OCI-LY7 (cell line): ENCODE measurements around the gene NR1H2. TPM values are rescaled to one million over a fixed set of nuclear protein-coding genes. Genes with fewer than 3 reads are reported as not detected.
"Not testable (repeated sequence)": the region's sequence is repeated elsewhere in the genome, so short reads cannot be mapped to it uniquely, and the experiment has no call there.

ENCODE experiments used
- BruUV-seq: library from RNA; stranded (reverse); fragments of 400-500 nt; replicated peaks from 2 replicates; lab custom pipeline; 2021; lab: Mats Ljungman, UMichigan
- CTCF ChIA-PET: fragments of 300-600 bp; sonication (Branson Sonifier 250); formaldehyde crosslinking; loops from one replicate; lab custom pipeline; 2022; ENCODE audit warnings: antibody characterized with exemption; ENCODE audit not compliant: unreplicated experiment; lab: Charles Lee
- POLR2A ChIA-PET: fragments of 300-600 bp; sonication (Branson Sonifier 250); formaldehyde crosslinking; loops from one replicate; lab custom pipeline; 2022; ENCODE audit warnings: antibody characterized with exemption; lab: Charles Lee
- DNase-seq: peaks from one replicate; pipeline ENCODE4 v3.0.0-alpha.2; 2015; ENCODE audit warnings: low spot score
- H2AFZ ChIP-seq: fragments of 200-600 bp; sonication (generic), shearing (Covaris generic); 2 replicates; pipeline ENCODE4 v1.6.1; 2014; ENCODE audit warnings: mild to moderate bottlenecking, antibody characterized with exemption, low read length, moderate library complexity
- H3K27ac ChIP-seq: fragments of 200-600 bp; sonication (generic); 2 replicates; pipeline ENCODE4 v1.5.1; 2014; ENCODE audit warnings: mixed run types, low read depth, mild to moderate bottlenecking, moderate library complexity, low read length, inconsistent platforms; ENCODE audit not compliant: poor library complexity, severe bottlenecking
- H3K36me3 ChIP-seq: fragments of 200-600 bp; sonication (generic); 2 replicates; pipeline ENCODE4 v1.6.1; 2014; ENCODE audit warnings: mild to moderate bottlenecking, antibody characterized with exemption, low read length, moderate library complexity, mixed read lengths; ENCODE audit not compliant: insufficient read depth
- H3K4me1 ChIP-seq: fragments of 200-600 bp; sonication (generic); 2 replicates; pipeline ENCODE4 v1.5.1; 2014; ENCODE audit warnings: mild to moderate bottlenecking, low read length; ENCODE audit not compliant: insufficient read depth, poor library complexity, severe bottlenecking
- H3K4me2 ChIP-seq: fragments of 200-600 bp; sonication (generic); 2 replicates; pipeline ENCODE4 v1.6.1; 2014; ENCODE audit warnings: mild to moderate bottlenecking, low read length
- H3K4me3 ChIP-seq: fragments of 200-600 bp; sonication (generic); 2 replicates; pipeline ENCODE4 v1.5.1; 2014; ENCODE audit warnings: mild to moderate bottlenecking, low read depth, low read length; ENCODE audit not compliant: poor library complexity, severe bottlenecking
- H3K79me2 ChIP-seq: fragments of 200-600 bp; sonication (generic); 2 replicates; pipeline ENCODE4 v1.6.1; 2016; ENCODE audit warnings: low read depth, mild to moderate bottlenecking, low read length, moderate library complexity, mixed read lengths; ENCODE audit not compliant: insufficient read depth
- H3K9me2 ChIP-seq: fragments of 200-600 bp; sonication (generic); 2 replicates; pipeline ENCODE4 v1.6.1; 2016; ENCODE audit warnings: mild to moderate bottlenecking, low read length, mixed read lengths; ENCODE audit not compliant: insufficient read depth
- H3K9me3 ChIP-seq: fragments of 200-600 bp; sonication (generic); 2 replicates; pipeline ENCODE4 v1.6.1; 2014; ENCODE audit warnings: mild to moderate bottlenecking, mixed run types, low read length, mixed read lengths
- H4K20me1 ChIP-seq: fragments of 200-600 bp; sonication (generic); 2 replicates; pipeline ENCODE4 v1.6.1; 2014; ENCODE audit warnings: mild to moderate bottlenecking, antibody characterized with exemption, low read length, moderate library complexity, mixed read lengths; ENCODE audit not compliant: insufficient read depth
- EZH2phosphoT487 ChIP-seq: fragments of 200-600 bp; sonication (generic); IDR thresholded peaks from 2 replicates; pipeline ENCODE4 v1.6.1; 2018; ENCODE audit warnings: low read depth, borderline replicate concordance, mild to moderate bottlenecking, mixed run types, antibody characterized with exemption, low read length, moderate library complexity, mixed read lengths
- intact Hi-C: fragments of 100-400 bp; cut with micrococcal nuclease; formaldehyde crosslinking; loops from one replicate; pipeline ENCODE4 v1.10.0; 2022; ENCODE audit not compliant: unreplicated experiment
- total RNA-seq, 2 experiments: library from RNA; depleted of rRNA in 1 of 2; stranded (reverse); fragments of >200 nt in 1 of 2; shearing (Covaris generic) in 1 of 2; gene quantifications; 2 replicates each; pipeline ENCODE4 v1.2.3, GENCODE V29; 2014 to 2022
- TF ChIP-seq, protein P1 (sequence below): fragments of 200-600 bp; sonication (generic); conservative IDR thresholded peaks from 2 replicates; pipeline ENCODE4 v1.5.1; 2014; ENCODE audit warnings: mild to moderate bottlenecking, antibody characterized with exemption, low read length, moderate library complexity, mixed read lengths

NR1H2 gene
- total RNA-seq, 2 experiments from 2014 or later: 41.2 to 65.7 TPM

DNA sequence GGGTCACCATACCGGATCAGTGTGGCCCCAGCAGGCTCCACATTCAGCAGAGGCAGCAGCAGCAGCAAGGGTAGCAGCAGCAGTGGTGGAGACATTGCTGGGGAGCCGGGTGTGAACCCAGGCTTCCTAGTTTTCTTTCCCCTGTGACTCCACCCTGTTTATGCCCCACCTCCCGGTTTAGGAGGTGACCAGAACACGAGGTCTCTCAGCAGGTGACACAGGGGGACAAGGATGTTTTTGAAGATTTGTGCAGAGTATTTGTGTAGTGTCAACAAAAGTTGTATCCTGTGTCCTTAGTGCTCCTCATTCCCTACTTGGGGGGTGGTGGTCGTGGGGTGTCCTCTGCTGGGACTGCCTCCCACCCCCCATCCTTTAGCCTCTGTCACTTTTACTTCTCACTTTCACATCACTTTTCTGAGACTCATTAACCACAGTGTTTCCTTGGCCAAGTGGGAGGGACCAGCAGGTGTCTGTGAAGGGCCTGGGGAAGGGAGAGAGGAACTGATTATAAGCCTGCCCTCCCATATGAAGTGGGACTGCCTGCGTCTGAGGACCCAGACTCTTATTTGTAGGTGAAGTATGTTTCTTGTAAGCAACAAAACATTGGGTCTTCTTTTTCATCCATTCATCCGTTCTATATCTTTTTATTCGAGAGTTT, 31.5 kb upstream of the NR1H2 start:
- no peaks in the 10 kb centered on the region for H4K20me1 ChIP-seq
- peaks cover 31% of the 10 kb centered on the region for H3K36me3 ChIP-seq
- POLR2A ChIA-PET: interaction anchor here (0.7 to 1.2 kb wide), 2 partner anchors 11 to 15 kb away, joined by 3 read pairs; no protein-coding TSS in a partner anchor
- peaks cover 50% of the 10 kb centered on the region for H3K79me2 ChIP-seq
- H3K4me1 ChIP-seq: peaks cover 88% of the 10 kb centered on the region
- no peak overlapping the region for H2AFZ ChIP-seq
- DNase-seq: peak; percentile 90
- CTCF ChIA-PET: no interaction called here
- no peak for TF ChIP-seq EZH2phosphoT487
- TF ChIP-seq, protein P1, sequence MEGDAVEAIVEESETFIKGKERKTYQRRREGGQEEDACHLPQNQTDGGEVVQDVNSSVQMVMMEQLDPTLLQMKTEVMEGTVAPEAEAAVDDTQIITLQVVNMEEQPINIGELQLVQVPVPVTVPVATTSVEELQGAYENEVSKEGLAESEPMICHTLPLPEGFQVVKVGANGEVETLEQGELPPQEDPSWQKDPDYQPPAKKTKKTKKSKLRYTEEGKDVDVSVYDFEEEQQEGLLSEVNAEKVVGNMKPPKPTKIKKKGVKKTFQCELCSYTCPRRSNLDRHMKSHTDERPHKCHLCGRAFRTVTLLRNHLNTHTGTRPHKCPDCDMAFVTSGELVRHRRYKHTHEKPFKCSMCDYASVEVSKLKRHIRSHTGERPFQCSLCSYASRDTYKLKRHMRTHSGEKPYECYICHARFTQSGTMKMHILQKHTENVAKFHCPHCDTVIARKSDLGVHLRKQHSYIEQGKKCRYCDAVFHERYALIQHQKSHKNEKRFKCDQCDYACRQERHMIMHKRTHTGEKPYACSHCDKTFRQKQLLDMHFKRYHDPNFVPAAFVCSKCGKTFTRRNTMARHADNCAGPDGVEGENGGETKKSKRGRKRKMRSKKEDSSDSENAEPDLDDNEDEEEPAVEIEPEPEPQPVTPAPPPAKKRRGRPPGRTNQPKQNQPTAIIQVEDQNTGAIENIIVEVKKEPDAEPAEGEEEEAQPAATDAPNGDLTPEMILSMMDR: no peak
- peak overlapping the region; percentile 81 for H3K4me2 ChIP-seq
- H3K27ac ChIP-seq: peak overlapping the region; percentile 98
- H3K9me2 ChIP-seq: no peaks in the 10 kb centered on the region
- BruUV-seq: no TSS peak
- peaks cover 12% of the 10 kb centered on the region for H3K9me3 ChIP-seq
- peak overlapping the region; percentile 74 for H3K4me3 ChIP-seq
- intact Hi-C loops: loop anchor here (2.0 to 10.0 kb wide), 3 partner anchors 14 to 670 kb away; partner anchors contain the start of gene PRMT1

DNA sequence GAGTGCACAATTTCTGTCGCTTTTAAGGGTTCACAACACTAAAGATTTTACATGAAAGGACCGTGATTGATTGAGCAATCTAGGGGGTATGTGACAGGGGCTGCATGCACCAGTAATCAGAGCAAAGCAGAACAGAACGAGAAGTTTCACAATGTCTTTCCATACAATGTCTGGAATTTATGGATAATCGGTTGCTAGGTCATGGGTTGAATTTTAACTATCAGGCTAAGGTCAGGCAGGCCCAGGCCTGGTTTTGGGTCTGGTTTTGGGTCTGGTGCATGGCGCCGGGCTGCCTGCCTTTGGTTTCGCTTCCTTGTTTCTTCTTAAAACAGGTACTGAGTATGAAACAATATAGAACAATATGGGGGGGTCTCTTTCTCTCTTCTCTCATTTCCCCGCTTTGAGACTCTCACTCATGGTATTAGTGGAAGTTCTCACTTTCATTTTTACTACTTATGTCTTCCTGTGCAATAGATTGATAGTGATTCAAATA, 29.1 kb upstream of the NR1H2 start:
- peak overlapping the region; percentile 57 for H3K4me3 ChIP-seq
- peak overlapping the region; percentile 81 for H3K4me2 ChIP-seq
- CTCF ChIA-PET, H3K9me3 ChIP-seq, BruUV-seq, H4K20me1 ChIP-seq, H3K36me3 ChIP-seq, H3K9me2 ChIP-seq: not testable (repeated sequence)
- H2AFZ ChIP-seq: peak overlapping the region; percentile 67; the same call in 1 of the 2 replicates
- POLR2A ChIA-PET: interaction anchor here (2.3 kb wide), 1 partner anchor 18 kb away, joined by 7 read pairs; the partner anchor contains the start of gene KCNC3
- intact Hi-C loops: loop anchor here (10.0 kb wide), 2 partner anchors 458 to 672 kb away; partner anchors contain the start of gene PRMT1
- peaks cover 77% of the 10 kb centered on the region for H3K4me1 ChIP-seq
- DNase-seq: peak; percentile 85
- H3K79me2 ChIP-seq: peaks cover 27% of the 10 kb centered on the region
- peak overlapping the region; percentile 98 for H3K27ac ChIP-seq

DNA sequence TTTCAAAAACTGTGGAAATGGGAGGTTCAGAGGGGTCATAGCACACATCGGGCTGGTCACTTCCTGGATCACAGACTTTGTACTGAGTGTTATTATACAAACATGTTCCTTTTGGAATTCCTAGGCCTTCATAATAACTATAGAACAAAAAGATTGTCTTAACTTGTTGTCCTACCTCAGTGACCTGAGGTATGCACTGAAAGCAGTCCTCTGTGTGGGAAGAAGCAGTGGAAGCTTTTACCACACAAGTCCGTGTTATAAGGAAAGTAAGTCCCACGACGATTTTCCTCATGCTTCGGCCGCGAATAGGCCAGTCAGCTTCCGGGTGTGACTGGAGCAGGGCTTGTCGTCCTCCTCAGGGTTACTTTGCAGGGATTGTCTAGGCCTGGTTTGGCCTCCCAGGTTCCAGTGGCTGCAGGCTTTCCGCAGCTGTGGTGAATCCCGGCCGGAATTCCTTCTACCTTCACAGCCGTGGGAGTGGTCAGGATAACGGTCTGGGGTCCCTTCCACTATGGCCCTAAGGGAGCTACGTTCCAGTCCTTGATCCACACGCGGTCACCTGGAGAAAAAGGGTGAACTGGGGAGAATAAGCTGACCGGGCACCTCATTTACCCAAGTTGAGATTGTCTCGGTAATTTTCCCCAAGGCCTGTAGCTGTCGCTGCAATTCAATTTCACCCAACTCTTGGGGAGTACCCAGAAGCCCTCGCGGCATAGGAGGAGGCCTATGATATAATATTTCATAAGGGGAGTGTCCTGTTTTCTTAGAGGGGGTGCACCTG, 26.8 kb upstream of the NR1H2 start:
- Histone ChIP-seq H3K79me2 (peaks cover 4% of the 10 kb centered on the region; the same call in 1 of the 2 replicates), H3K9me2 (no peaks in the 10 kb centered on the region), H3K4me2 (peak overlapping the region; percentile 81), H4K20me1 (no peaks in the 10 kb centered on the region), H3K9me3 (no peaks in the 10 kb centered on the region), H3K36me3 (no peaks in the 10 kb centered on the region), H3K27ac (peak overlapping the region; percentile 98), H3K4me1 (peaks cover 60% of the 10 kb centered on the region), H3K4me3 (peak overlapping the region; percentile 57), H2AFZ (peak overlapping the region; percentile 67)
- BruUV-seq: no TSS peak
- CTCF ChIA-PET: interaction anchor here (0.7 kb wide), 1 partner anchor 21 kb away, joined by 3 read pairs; the partner anchor contains the start of gene KCNC3
- DNase-seq: peak; percentile 85
- TF ChIP-seq, protein P1: peak; percentile 79
- no peak for TF ChIP-seq EZH2phosphoT487
- intact Hi-C loops: loop anchor here (10.0 kb wide), 2 partner anchors 455 to 675 kb away; partner anchors contain the start of gene PRMT1
- POLR2A ChIA-PET: interaction anchor here (1.2 kb wide), 1 partner anchor 12 kb away, joined by 5 read pairs; no protein-coding TSS in a partner anchor
